ENCODE measurements around the gene MAP2. TPM values are rescaled to one million over a fixed set of nuclear protein-coding genes. Genes with fewer than 3 reads are reported as not detected.

MAP2 gene, protein sequence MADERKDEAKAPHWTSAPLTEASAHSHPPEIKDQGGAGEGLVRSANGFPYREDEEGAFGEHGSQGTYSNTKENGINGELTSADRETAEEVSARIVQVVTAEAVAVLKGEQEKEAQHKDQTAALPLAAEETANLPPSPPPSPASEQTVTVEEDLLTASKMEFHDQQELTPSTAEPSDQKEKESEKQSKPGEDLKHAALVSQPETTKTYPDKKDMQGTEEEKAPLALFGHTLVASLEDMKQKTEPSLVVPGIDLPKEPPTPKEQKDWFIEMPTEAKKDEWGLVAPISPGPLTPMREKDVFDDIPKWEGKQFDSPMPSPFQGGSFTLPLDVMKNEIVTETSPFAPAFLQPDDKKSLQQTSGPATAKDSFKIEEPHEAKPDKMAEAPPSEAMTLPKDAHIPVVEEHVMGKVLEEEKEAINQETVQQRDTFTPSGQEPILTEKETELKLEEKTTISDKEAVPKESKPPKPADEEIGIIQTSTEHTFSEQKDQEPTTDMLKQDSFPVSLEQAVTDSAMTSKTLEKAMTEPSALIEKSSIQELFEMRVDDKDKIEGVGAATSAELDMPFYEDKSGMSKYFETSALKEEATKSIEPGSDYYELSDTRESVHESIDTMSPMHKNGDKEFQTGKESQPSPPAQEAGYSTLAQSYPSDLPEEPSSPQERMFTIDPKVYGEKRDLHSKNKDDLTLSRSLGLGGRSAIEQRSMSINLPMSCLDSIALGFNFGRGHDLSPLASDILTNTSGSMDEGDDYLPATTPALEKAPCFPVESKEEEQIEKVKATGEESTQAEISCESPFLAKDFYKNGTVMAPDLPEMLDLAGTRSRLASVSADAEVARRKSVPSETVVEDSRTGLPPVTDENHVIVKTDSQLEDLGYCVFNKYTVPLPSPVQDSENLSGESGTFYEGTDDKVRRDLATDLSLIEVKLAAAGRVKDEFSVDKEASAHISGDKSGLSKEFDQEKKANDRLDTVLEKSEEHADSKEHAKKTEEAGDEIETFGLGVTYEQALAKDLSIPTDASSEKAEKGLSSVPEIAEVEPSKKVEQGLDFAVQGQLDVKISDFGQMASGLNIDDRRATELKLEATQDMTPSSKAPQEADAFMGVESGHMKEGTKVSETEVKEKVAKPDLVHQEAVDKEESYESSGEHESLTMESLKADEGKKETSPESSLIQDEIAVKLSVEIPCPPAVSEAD (N-terminal part only)
- 24.5 and 46.1 TPM in 2 replicates for total RNA-seq

GRCh38 chr2:209423562-209424198 lies at the start of gene MAP2:
MAP2 (plus strand) TSS chr2:209424047; CDS start chr2:209653171, 229,124 bp downstream.

DNA sequence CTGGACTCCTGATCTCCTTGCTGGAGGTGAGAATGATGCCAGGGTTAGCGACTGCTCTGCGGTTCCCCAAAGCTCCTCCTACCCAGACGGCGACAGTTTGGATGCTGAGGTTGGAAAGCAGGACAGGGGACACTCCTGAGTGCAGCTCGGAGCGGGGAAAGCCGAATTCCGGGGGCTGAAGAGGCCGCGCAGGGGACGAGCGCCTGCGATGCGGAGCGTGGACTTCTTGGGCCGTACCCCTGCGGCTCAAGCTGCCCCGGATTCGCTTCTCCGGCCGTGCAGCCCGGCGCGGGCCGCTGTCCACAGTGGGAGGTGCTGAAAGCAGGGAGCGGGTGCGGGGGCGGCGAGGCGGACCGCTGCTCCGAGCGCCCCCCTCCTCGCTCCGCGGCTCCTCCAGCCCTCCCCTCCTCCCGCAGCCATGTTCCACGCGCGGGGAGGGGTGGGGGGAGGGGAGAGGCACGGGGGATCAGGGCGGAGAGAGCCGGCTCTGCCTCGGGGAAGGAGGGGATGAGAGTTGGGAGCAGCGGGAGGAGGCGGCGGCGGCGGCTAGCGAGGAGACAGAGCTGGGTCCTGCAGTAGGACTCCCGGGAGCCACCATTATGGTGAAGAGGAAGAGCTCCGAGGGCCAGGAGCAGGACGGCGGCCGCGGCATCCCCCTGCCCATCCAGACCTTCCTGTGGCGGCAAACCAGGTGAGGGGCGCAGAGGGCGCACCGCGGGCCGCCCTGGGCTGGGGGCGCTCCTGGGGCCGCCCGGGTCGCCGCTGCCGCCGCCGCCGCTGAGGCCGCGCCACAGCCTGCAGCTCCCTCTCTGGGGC lies 347.8 kb downstream of the MAP2 start, which contains the start of gene UNC80:
UNC80 (plus strand) TSS at position 359 of the 816 bp plus-strand sequence; CDS start at position 600, 241 bp downstream.

Small RNA genes within 50 kb of the gene (small RNA-seq; reads per million reads assigned to genes)
- gene RNA5SP118, result not detected

All from thoracic aorta endothelial cell (primary cell).